ENCODE measurements around the gene SAYSD1. TPM values are rescaled to one million over a fixed set of nuclear protein-coding genes. Genes with fewer than 3 reads are reported as not detected.

Gene SAYSD1
- total RNA-seq (2014; rRNA removed; shearing (Covaris generic)) (9.5 and 10.0 TPM in 2 replicates), polyA plus RNA-seq (2016; fragmentation: Nextera tagmentation; extraction: Ambion mirVana) (8.2 and 9.2 TPM in 2 replicates)
- long read RNA-seq, transcript SAYSD1-201 (2 exons, 2,020 nt) = major isoform, 5 of 6 reads
- long read RNA-seq, partial matches to known transcripts = 0 of 6 reads
- long read RNA-seq, other reads (novel, unspliced or antisense) = 1 of 6 reads

GRCh38 chr6:39114704-39115599 lies at the start of gene SAYSD1:
SAYSD1 (minus strand) TSS chr6:39115186; CDS start chr6:39115089, 97 bp downstream.
- Histone ChIP-seq H3K4me2 (peak within 1 kb of the TSS; percentile 94), H3K79me2 (replicated peaks; ENCODE audit: insufficient read depth) (no peaks in the 10 kb centered on the region), H2AFZ (peak within 1 kb of the TSS; percentile 100), H3K27me3 (ENCODE audit: insufficient read depth) (0 out of 2 replicates have a peak, but pooled peaks cover 4% of the 10 kb centered on the region), H3K4me1 (ENCODE audit: insufficient read depth) (peaks cover 17% of the 10 kb centered on the region), H4K20me1 (replicated peaks; ENCODE audit: insufficient read depth) (no peaks in the 10 kb centered on the region), H3K36me3 (ENCODE audit: insufficient read depth) (no peaks in the 10 kb centered on the region), H3K27ac (ENCODE audit: low read depth) (peak within 1 kb of the TSS; percentile 96), H3K4me3 (peak within 1 kb of the TSS; percentile 83), H3K9me2 (ENCODE audit: insufficient read depth) (no peaks in the 10 kb centered on the region), H3F3A (replicated peaks; ENCODE audit: low read depth) (0 out of 2 replicates have a peak, but pooled peaks cover 10% of the 10 kb centered on the region)
- Mint-ChIP-seq H3K36me3 (ENCODE audit: low read depth) (no peaks in the 10 kb centered on the region), H3K9me3 (no peaks in the 10 kb centered on the region), H3K4me1 (peaks cover 15% of the 10 kb centered on the region), H3K27me3 (ENCODE audit: insufficient read depth, low read depth, poor library complexity) (peaks cover 3% of the 10 kb centered on the region), H3K27ac (peak within 1 kb of the TSS; percentile 96), H3K4me3 (peak within 1 kb of the TSS; percentile 84)
- ATAC-seq (peak; percentile 96), DNase-seq (ENCODE audit: low spot score) (peak; percentile 96)
- TF ChIP-seq POLR2AphosphoS5 (IDR thresholded peaks at IDR 0.05; ENCODE audit: low read depth) (peak; percentile 64), CREB1 (CRISPR knock-in tag; IDR thresholded peaks at IDR 0.05; ENCODE audit: low read depth) (no peak), STAT1 (IDR thresholded peaks at IDR 0.05; ENCODE audit: unreplicated experiment) (no peak)

GRCh38 chr6:39157511-39157910 lies 42.5 kb upstream of the SAYSD1 start:
- H3K4me1 Mint-ChIP-seq = peaks cover under 1% of the 10 kb centered on the region; the same call in 1 of the 3 replicates

More at GRCh38 chr6:39157511-39157910, 42.5 kb upstream of the SAYSD1 start:
- no peaks in the 10 kb centered on the region for H3K4me1 ChIP-seq (ENCODE audit: insufficient read depth)
- no peak for DNase-seq (ENCODE audit: low spot score)
- TF ChIP-seq REST (IDR thresholded peaks at IDR 0.05; ENCODE audit: unreplicated experiment) (no peak), ETS1 (IDR thresholded peaks at IDR 0.05) (no peak), ZNF331 (CRISPR knock-in tag; IDR thresholded peaks at IDR 0.05; ENCODE audit: low read depth) (no peak), CREB1 (CRISPR knock-in tag; IDR thresholded peaks at IDR 0.05; ENCODE audit: low read depth) (no peak), STAT1 (IDR thresholded peaks at IDR 0.05; ENCODE audit: unreplicated experiment) (no peak), NANOG (IDR thresholded peaks at IDR 0.05; ENCODE audit: borderline replicate concordance) (no peak), ZNF462 (CRISPR knock-in tag; IDR thresholded peaks at IDR 0.05) (no peak)
- H3K4me3 Mint-ChIP-seq = no peak overlapping the region
- H3K27me3 ChIP-seq (ENCODE audit: insufficient read depth) = no peaks in the 10 kb centered on the region
- H3K27ac ChIP-seq (ENCODE audit: low read depth) = no peak overlapping the region
- H3K27me3 Mint-ChIP-seq (ENCODE audit: insufficient read depth, low read depth, poor library complexity) = no peaks in the 10 kb centered on the region
- H3K9me2 ChIP-seq (ENCODE audit: insufficient read depth) = no peaks in the 10 kb centered on the region
- peaks cover 13% of the 10 kb centered on the region for H3K36me3 Mint-ChIP-seq (ENCODE audit: low read depth)
- no peaks in the 10 kb centered on the region for H3K36me3 ChIP-seq (ENCODE audit: insufficient read depth)
- H4K20me1 ChIP-seq (replicated peaks; ENCODE audit: insufficient read depth) = no peaks in the 10 kb centered on the region; the same call in 1 of the 2 replicates
- H3K4me2 ChIP-seq = no peak overlapping the region
- H3K27ac Mint-ChIP-seq = no peak overlapping the region
- H3K79me2 ChIP-seq (replicated peaks; ENCODE audit: insufficient read depth) = no peaks in the 10 kb centered on the region
- no peak overlapping the region for H3K4me3 ChIP-seq
- ATAC-seq = no peak
- no peak overlapping the region for H2AFZ ChIP-seq
- H3F3A ChIP-seq (replicated peaks; ENCODE audit: low read depth) = no peaks in the 10 kb centered on the region
- peaks cover 10% of the 10 kb centered on the region; the same call in 2 of the 3 replicates for H3K9me3 Mint-ChIP-seq
